ENCODE data around the gene PITPNC1. TPM values are rescaled to one million over a fixed set of nuclear protein-coding genes. Genes with fewer than 3 reads are reported as not detected.
"Not testable (repeated sequence)": the region's sequence is repeated elsewhere in the genome, so short reads cannot be mapped to it uniquely, and the experiment has no call there.

PITPNC1 gene
- total RNA-seq, 4 donors from 2014 or later: 4.1 to 45.1 (median 8.7) TPM

DNA sequence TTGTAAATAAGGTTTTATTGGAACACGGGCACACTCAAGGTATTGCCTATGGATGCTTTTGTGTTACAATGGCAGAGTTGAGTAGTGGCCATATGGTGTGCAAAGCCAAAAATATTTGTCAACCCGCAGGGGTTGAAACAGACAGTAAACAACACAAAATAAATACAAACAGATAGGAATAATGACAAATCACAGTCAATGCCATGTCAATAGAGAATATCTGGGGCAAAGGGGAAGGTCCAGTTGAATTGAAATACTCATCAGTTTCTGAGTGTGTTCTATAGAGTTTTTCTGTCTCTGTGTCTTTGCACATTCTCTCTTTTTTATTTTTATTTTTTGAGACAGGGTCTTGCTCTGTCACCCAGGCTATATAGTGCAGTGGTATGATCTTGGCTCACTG is 37.5 kb downstream of the PITPNC1 start:
- TF ChIP-seq POLR2A (IDR thresholded peaks at IDR 0.05): no peak
- TF ChIP-seq, protein P1, sequence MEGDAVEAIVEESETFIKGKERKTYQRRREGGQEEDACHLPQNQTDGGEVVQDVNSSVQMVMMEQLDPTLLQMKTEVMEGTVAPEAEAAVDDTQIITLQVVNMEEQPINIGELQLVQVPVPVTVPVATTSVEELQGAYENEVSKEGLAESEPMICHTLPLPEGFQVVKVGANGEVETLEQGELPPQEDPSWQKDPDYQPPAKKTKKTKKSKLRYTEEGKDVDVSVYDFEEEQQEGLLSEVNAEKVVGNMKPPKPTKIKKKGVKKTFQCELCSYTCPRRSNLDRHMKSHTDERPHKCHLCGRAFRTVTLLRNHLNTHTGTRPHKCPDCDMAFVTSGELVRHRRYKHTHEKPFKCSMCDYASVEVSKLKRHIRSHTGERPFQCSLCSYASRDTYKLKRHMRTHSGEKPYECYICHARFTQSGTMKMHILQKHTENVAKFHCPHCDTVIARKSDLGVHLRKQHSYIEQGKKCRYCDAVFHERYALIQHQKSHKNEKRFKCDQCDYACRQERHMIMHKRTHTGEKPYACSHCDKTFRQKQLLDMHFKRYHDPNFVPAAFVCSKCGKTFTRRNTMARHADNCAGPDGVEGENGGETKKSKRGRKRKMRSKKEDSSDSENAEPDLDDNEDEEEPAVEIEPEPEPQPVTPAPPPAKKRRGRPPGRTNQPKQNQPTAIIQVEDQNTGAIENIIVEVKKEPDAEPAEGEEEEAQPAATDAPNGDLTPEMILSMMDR (IDR thresholded peaks at IDR 0.05): no peak
- Histone ChIP-seq H3K4me1 (no peaks in the 10 kb centered on the region), H3K27me3 (no peaks in the 10 kb centered on the region), H3K27ac (no peak overlapping the region), H3K9me3 (no peaks in the 10 kb centered on the region), H3K4me3 (no peak overlapping the region), H3K36me3 (no peaks in the 10 kb centered on the region)
- intact Hi-C loops (cut with DNase I; ENCODE audit: low total_unique reads): no loop called here
- no peak for DNase-seq

- H3K27ac ChIP-seq: no peak overlapping the region
- no peak overlapping the region for H3K4me3 ChIP-seq
- H3K9me3 ChIP-seq: no peaks in the 10 kb centered on the region
- no peak for DNase-seq
- intact Hi-C loops (cut with DNase I; ENCODE audit: low total_unique reads): no loop called here
- H3K4me1 ChIP-seq: no peaks in the 10 kb centered on the region
- H3K27me3 ChIP-seq: no peaks in the 10 kb centered on the region
- TF ChIP-seq POLR2A (IDR thresholded peaks at IDR 0.05): no peak
- TF ChIP-seq, protein P1 (IDR thresholded peaks at IDR 0.05): no peak
- no peaks in the 10 kb centered on the region for H3K36me3 ChIP-seq
Measured at GRCh38 chr17:67415291-67415690, 38.2 kb downstream of the PITPNC1 start.

DNA sequence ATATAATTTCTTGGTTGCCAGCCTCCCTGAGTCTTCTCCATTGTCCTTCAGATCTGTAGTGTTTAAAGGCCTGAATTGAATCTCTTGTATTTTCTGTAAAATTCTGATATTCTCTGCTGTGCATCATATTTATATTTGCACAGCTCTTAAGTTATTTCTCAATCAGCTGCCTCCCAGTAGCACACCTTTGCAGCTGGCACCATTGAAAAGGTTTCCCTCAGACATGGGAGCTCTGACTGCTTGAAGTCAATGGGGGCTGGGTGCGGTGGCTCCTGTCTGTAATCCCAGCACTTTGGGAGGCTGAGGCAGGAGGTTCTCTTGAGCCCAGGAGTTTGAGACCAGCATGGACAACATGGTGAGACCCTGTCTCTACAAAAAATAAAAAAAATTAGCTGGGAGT is 40.4 kb downstream of the PITPNC1 start:
- no peak for TF ChIP-seq POLR2A (IDR thresholded peaks at IDR 0.05)
- TF ChIP-seq, protein P1 (IDR thresholded peaks at IDR 0.05): no peak
- DNase-seq: no peak
- H3K9me3 ChIP-seq: no peaks in the 10 kb centered on the region
- H3K36me3 ChIP-seq: no peaks in the 10 kb centered on the region
- no peak overlapping the region for H3K27ac ChIP-seq
- no peak overlapping the region for H3K4me3 ChIP-seq
- intact Hi-C loops (cut with DNase I; ENCODE audit: low total_unique reads): no loop called here
- H3K27me3 ChIP-seq: no peaks in the 10 kb centered on the region
- H3K4me1 ChIP-seq: no peaks in the 10 kb centered on the region

DNA sequence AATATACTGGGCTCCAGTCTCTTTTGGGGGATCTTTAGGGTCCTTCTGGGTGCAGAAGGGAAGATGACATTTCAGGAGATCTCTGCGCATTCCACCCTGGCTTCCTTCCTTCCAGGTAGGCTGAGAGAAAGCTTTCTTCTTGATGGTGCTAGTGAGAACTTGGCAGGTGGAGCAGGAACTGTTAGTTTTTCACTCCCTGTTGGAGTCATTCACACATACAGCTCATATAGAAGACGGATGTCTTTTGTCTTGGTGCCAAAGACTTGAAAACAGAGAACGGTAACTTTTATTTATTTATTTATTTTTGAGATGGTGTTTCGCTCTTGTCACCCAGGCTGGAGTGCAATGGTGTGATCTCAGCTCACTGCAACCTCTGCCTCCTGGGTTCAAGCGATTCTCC is 43.9 kb downstream of the PITPNC1 start:
- peak overlapping the region in 1 of 2 donors; percentile 52 for H3K27ac ChIP-seq
- intact Hi-C loops (cut with DNase I; ENCODE audit: low total_unique reads): no loop called here
- H3K4me1 ChIP-seq: no peaks in the 10 kb centered on the region

DNA sequence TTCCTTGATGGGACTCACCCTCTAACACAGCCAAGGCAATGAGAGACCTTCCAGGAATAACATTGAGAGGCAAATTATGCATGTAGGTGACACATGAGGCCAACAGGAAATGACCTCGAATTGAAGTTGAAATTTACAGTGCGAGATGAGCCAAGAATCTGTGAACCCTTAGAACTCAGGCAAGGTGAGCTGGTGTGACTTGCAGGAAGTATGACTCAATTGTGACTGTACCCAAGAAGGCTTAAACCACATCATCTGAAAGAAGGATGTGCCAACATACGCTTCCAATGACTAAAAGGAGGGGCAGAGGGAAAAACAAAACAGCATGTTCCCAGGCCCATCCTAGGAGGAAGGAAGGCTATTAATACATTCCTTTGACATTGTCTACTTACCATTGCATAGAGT is 44.8 kb downstream of the PITPNC1 start:
- Histone ChIP-seq H3K4me1 (no peaks in the 10 kb centered on the region), H3K27me3 (no peaks in the 10 kb centered on the region), H3K36me3 (no peaks in the 10 kb centered on the region), H3K27ac (peak overlapping the region in 1 of 2 donors; percentile 72), H3K4me3 (no peak overlapping the region), H3K9me3 (no peaks in the 10 kb centered on the region)
- no peak for TF ChIP-seq POLR2A (IDR thresholded peaks at IDR 0.05)
- TF ChIP-seq, protein P1 (IDR thresholded peaks at IDR 0.05): no peak
- DNase-seq: peak in 1 of 2 donors; percentile 33
- intact Hi-C loops (cut with DNase I; ENCODE audit: low total_unique reads): no loop called here

More for the DNA sequence above, 43.9 kb downstream of the PITPNC1 start:
- Histone ChIP-seq H3K9me3 (no peaks in the 10 kb centered on the region), H3K4me3 (no peak overlapping the region), H3K27me3 (no peaks in the 10 kb centered on the region), H3K36me3 (no peaks in the 10 kb centered on the region)
- DNase-seq: no peak
- no peak for TF ChIP-seq POLR2A (IDR thresholded peaks at IDR 0.05)
- TF ChIP-seq, protein P1 (IDR thresholded peaks at IDR 0.05): no peak

DNA sequence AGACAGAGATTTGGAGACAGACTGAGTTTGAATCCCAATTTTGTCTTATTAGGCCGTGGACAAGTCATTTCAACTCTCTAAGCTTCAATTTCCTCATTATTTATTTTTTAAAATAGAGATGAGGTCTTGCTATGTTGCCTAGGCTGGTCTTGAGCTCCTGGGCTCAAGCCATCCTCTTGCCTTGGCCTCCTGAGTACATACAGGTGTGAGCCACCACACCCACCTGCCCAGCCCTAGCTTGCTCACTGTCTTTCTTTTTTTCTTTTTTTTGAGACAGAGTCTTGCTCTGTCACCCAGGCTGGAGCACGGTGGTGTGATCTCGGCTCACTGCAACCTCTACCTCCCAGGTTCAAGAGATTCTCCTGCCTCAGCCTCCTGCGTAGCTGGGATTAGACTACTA is 45.2 kb downstream of the PITPNC1 start:
- H3K36me3 ChIP-seq; H3K9me3 ChIP-seq; DNase-seq; H3K4me1 ChIP-seq; H3K4me3 ChIP-seq; intact Hi-C loops (cut with DNase I; ENCODE audit: low total_unique reads); H3K27me3 ChIP-seq: not testable (repeated sequence)
- peak overlapping the region; percentile 10 to 72 for H3K27ac ChIP-seq

Measured in uterus (tissue), 4 donors.